MM.1S (cell line): ENCODE measurements around the gene NYAP1.

Source experiments
- CTCF ChIP-seq: fragments of 300-600 bp; sonication (generic); IDR thresholded peaks from 2 replicates; pipeline ENCODE4 v1.5.1; 2016; ENCODE audit warnings: antibody characterized with exemption, low read length, mixed read lengths
- EZH2 ChIP-seq: fragments of 300-600 bp; sonication (generic); optimal IDR thresholded peaks from 2 replicates; pipeline ENCODE3; 2017; ENCODE audit warnings: low read depth, mild to moderate bottlenecking, antibody characterized with exemption, low read length, mixed read lengths

- TF ChIP-seq CTCF (no peak), EZH2 (no peak)
Observed at GRCh38 chr7:100484673-100485045, 932 bp downstream of the NYAP1 start.
